GM12892 (cell line): Measurements from ENCODE around the gene CST6.

Experiments used
- POLR2A ChIP-seq: IDR thresholded peaks from 2 replicates; pipeline ENCODE4 v1.6.1; 2011; ENCODE audit warnings: low read depth, low read length, control low read depth
- POLR2AphosphoS5 ChIP-seq: IDR thresholded peaks from 2 replicates; pipeline ENCODE4 v1.6.1; 2011; ENCODE audit warnings: low read depth, low read length, control low read depth
- TAF1 ChIP-seq: IDR thresholded peaks from 2 replicates; pipeline ENCODE4 v1.6.1; 2011; ENCODE audit warnings: low read depth, mild to moderate bottlenecking, control low read depth, low read length, borderline replicate concordance

DNA sequence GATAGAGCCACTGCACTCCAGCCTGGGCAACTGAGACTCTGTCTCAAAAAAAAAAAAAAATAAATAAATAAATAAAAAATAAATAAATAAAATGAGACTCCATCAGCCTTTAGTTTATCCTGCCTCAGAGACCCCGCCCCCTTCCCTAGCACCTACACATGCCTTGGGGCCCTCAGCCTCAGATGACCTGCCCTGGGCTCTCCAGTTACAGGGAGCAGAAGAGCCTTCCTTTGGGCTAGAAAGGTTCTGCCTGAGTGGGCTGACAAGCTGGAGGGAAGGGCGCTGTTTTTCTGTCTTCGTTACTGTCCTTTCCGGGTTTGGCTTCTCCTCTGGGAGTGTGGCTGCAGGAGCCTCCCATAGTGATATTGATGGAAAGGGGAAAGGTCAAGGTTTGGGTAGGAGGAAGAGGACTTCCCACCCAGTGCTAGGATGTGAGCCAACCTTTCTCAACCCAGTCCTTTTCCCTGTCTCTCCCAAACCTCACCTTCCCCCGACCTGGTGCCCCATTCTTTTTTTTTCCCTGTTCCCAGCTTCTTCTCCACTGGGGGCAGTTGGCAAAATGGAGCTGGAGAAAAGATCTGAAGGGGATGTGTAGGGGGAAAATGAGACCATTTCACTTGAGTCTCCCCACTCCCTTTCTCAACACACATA is 38.9 kb downstream of the CST6 start:
- TF ChIP-seq POLR2A (no peak), POLR2AphosphoS5 (no peak), TAF1 (no peak)
